NOMO-1 (cell line): ENCODE measurements around the gene FRMPD2.
"Not testable (repeated sequence)": the region's sequence is repeated elsewhere in the genome, so short reads cannot be mapped to it uniquely, and the experiment has no call there.

Experiments
- DNase-seq, 2 experiments: peaks; one replicate each; lab custom pipeline; 2025; ENCODE audit not compliant: unreplicated experiment in 2 of 2; lab: John Stamatoyannopoulos, UW

Gene FRMPD2

GRCh38 chr10:48209241-48209640 is 65.3 kb downstream of the FRMPD2 start:
- no peak for DNase-seq

- DNase-seq, result no peak
Observed at GRCh38 chr10:48207853-48208252, 66.6 kb downstream of the FRMPD2 start.

GRCh38 chr10:48206482-48207250 is 67.8 kb downstream of the FRMPD2 start:
- no peak for DNase-seq

GRCh38 chr10:48205918-48206317 is 68.6 kb downstream of the FRMPD2 start:
- no peak for DNase-seq

- peak; percentile 56 to 88 for DNase-seq
Observed at GRCh38 chr10:48199580-48200377, 74.7 kb downstream of the FRMPD2 start.

- no peak for DNase-seq
Observed at GRCh38 chr10:48197236-48197899, 77.1 kb downstream of the FRMPD2 start.

DNA sequence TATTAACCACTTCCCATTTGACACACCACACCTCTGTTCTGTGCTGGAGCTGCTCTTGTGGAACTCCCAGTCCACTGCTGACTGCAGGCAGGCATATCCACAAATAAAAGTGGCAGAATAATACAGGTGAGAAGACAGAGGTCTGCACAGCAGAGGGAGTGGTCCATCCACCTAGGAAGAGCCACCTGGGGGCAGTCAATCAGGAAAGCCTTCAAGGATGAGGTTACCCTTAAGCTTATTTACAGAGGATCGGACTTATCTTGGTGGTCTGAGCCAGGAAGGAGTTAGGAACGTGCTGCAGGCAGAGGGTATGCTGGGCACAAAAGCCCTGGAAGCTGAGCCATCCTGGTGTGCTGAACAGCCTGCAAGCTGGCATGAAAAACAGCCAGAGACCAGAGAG is 78.7 kb downstream of the FRMPD2 start:
- no peak for DNase-seq

GRCh38 chr10:48194830-48195229 is 79.7 kb downstream of the FRMPD2 start:
- no peak for DNase-seq

DNA sequence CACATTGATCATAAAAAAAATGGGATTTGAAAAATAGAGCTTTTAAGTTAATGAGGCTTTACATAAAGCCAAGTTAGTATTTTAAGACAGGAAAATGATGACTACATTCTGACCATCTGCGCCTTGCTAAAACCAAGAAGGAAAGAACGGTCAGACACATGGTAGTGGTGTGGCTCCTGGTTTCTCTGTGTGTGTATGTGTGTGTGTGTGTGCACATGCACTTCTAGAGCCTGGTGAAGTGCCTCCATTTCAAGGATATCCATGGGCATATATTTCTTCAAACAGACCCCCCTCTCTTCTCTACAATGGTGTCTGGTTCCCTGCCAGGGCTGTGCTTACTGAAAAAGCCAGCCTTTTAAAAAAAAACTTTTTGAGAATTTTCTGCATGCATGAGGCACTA is 80.9 kb downstream of the FRMPD2 start:
- DNase-seq, result no peak

- DNase-seq, result no peak
Observed at GRCh38 chr10:48192881-48193450, 81.5 kb downstream of the FRMPD2 start.

- no peak for DNase-seq
Observed at GRCh38 chr10:48187713-48188485, 86.6 kb downstream of the FRMPD2 start.

- no peak for DNase-seq
Observed at GRCh38 chr10:48187126-48187525, 87.4 kb downstream of the FRMPD2 start.

GRCh38 chr10:48186264-48186804 is 88.2 kb downstream of the FRMPD2 start:
- DNase-seq, result not testable (repeated sequence)

DNA sequence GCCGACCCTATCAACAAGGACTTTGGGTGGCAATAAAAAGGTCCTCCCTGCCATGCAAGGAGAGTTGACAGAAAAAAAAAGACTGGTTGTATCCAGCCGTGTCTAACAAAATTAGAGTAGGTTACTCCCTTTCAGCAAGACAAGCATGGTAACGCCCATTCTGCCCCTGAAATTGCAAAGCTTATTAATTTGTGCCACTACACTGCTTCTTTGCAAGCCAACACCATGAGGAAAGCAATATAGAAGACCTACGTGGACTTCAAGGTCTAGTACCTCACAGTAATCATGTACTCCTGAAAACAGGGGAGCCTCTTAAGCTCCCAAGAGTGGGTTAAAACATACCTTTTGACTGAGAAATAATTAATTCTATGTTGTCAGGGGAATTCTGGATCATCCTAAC is 90.3 kb downstream of the FRMPD2 start:
- DNase-seq, result no peak

DNA sequence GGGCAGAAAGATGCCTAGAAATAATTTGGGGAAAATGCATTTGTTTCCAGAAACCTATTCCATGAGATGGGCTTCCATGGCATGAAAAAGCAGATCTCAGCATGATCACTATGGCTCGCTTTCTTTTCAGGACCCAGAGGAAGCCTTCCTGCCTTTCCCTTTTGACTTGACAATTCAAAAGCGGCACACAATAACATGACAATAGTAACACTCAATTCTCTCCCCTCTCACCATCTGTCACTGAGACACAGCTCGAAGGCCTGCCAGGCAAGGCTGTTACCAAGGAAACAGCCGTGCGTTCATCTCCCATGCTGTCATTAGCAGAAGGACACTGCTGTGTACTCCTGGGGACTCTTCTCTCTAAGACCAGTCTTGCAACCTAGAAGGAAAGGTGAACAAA is 101.8 kb downstream of the FRMPD2 start:
- DNase-seq, result not testable (repeated sequence)

DNA sequence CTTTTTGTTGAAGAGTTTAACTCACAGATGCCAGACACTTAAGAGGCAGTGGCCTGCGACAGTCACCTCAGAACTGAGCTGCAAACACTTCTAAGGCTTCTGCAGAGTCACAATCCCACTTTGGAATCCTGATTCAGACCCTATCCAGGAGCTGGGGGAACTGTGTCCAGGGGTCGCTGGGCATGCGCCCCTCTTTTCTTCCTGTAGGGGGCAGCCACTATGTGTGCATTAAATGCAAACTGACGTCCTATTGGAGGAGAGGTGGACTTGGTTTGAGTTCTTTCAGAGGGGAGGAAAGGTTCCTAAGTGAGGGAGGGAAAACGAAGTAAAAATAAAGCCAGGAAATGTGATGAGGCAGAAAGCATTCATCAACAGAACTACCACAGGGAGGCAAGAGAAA is 113.8 kb downstream of the FRMPD2 start:
- not testable (repeated sequence) for DNase-seq

DNA sequence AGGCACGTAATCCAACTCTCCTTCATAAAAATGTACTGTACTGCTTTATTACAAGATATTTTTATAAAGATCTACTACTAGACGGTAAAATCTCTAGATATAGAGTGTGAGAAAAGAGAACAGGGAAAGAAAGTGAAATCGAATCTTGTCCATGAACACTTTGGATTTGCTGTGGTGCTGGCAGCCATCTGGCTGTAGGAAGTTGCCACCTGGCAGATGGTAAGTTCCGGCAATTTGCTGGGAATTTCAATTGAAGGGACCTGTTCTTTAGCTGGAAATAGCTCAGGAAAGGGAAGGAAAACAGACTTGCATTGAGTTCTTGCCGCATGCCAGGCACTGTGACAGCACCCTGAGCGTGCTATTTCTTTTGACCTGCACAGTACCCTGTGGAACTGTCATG is 114.3 kb downstream of the FRMPD2 start:
- DNase-seq, result not testable (repeated sequence)

GRCh38 chr10:48154211-48155140 is 120.0 kb downstream of the FRMPD2 start:
- peak; percentile 16 to 33 for DNase-seq

GRCh38 chr10:48147643-48148042 is 126.9 kb downstream of the FRMPD2 start:
- not testable (repeated sequence) for DNase-seq
